HEK293T (cell line): ENCODE data around the gene RBMS1.

Experiments
- BHLHE40 ChIP-seq: fragments of 450-650 bp; IDR thresholded peaks from 2 replicates; pipeline ENCODE4 v1.6.1; 2016; ENCODE audit warnings: mild to moderate bottlenecking, moderate library complexity, borderline replicate concordance
- CTBP1 ChIP-seq: fragments of 450-650 bp; IDR thresholded peaks from 2 replicates; pipeline ENCODE4 v1.6.1; 2016; ENCODE audit warnings: borderline replicate concordance
- ELF4 ChIP-seq: fragments of 450-650 bp; IDR thresholded peaks from 2 replicates; pipeline ENCODE4 v1.6.1; 2017; ENCODE audit warnings: antibody characterized with exemption
- FOXA1 ChIP-seq: fragments of 450-650 bp; IDR thresholded peaks from 2 replicates; pipeline ENCODE4 v1.6.1; 2016; ENCODE audit warnings: mild to moderate bottlenecking
- FOXK2 ChIP-seq: fragments of 450-650 bp; IDR thresholded peaks from 2 replicates; pipeline ENCODE4 v1.6.1; 2016; ENCODE audit warnings: mild to moderate bottlenecking
- FOXM1 ChIP-seq: fragments of 450-650 bp; IDR thresholded peaks from 2 replicates; pipeline ENCODE4 v1.6.1; 2017; ENCODE audit warnings: mild to moderate bottlenecking, borderline replicate concordance
- L3MBTL2 ChIP-seq: fragments of 450-650 bp; conservative IDR thresholded peaks from 2 replicates; pipeline ENCODE4 v1.6.1; 2016; ENCODE audit warnings: mild to moderate bottlenecking
- LEF1 ChIP-seq: fragments of 450-650 bp; IDR thresholded peaks from 2 replicates; pipeline ENCODE4 v1.6.1; 2017; ENCODE audit warnings: mild to moderate bottlenecking, borderline replicate concordance
- NFRKB ChIP-seq: fragments of 450-650 bp; IDR thresholded peaks from 2 replicates; pipeline ENCODE4 v1.6.1; 2016; ENCODE audit warnings: mild to moderate bottlenecking, moderate library complexity
- PKNOX1 ChIP-seq: fragments of 450-650 bp; IDR thresholded peaks from 2 replicates; pipeline ENCODE4 v1.6.1; 2016
- SP1 ChIP-seq: fragments of 450-650 bp; IDR thresholded peaks from 2 replicates; pipeline ENCODE4 v1.6.1; 2017
- SUZ12 ChIP-seq: fragments of 450-650 bp; IDR thresholded peaks from 2 replicates; pipeline ENCODE4 v1.6.1; 2016; ENCODE audit warnings: mild to moderate bottlenecking
- TARDBP ChIP-seq: fragments of 450-650 bp; IDR thresholded peaks from 2 replicates; pipeline ENCODE4 v1.6.1; 2016

- TF ChIP-seq FOXM1: no peak
- no peak for TF ChIP-seq BHLHE40
- TF ChIP-seq FOXA1: no peak
- no peak for TF ChIP-seq FOXK2
- TF ChIP-seq NFRKB: no peak
- no peak for TF ChIP-seq L3MBTL2
- TF ChIP-seq SUZ12: no peak
- no peak for TF ChIP-seq LEF1
- no peak for TF ChIP-seq SP1
- TF ChIP-seq PKNOX1: peak; percentile 84
- TF ChIP-seq TARDBP: no peak
- TF ChIP-seq CTBP1: no peak
- no peak for TF ChIP-seq ELF4
Measured at GRCh38 chr2:160427629-160428404, 65.8 kb downstream of the RBMS1 start.
